K562 (cell line): ENCODE measurements around the gene SH3BGRL2. TPM values are rescaled to one million over a fixed set of nuclear protein-coding genes. Genes with fewer than 3 reads are reported as not detected.

Experiments
- ARHGAP35 ChIP-seq: fragments of 450-650 bp; IDR thresholded peaks from 2 replicates; pipeline ENCODE4 v1.6.1; 2018; ENCODE audit not compliant: partially characterized antibody
- BRCA1 ChIP-seq, 2 experiments: fragments of 450-650 bp in 1 of 2; sonication (generic) in 1 of 2; formaldehyde crosslinking in 1 of 2; IDR thresholded peaks; 2 replicates each; pipeline versions ENCODE4 v1.5.0 to v1.6.1; 2017 to 2020; ENCODE audit warnings: mild to moderate bottlenecking in 1 of 2, missing genetic modification reagents in 1 of 2
- CREB3 ChIP-seq: fragments of 450-650 bp; conservative IDR thresholded peaks from 2 replicates; pipeline ENCODE4 v1.6.1; 2016; ENCODE audit warnings: missing genetic modification characterization, low read depth, mild to moderate bottlenecking, missing compliant biosample characterization, moderate library complexity
- FOXJ3 ChIP-seq: sonication (generic); formaldehyde crosslinking; IDR thresholded peaks from 2 replicates; pipeline ENCODE4 v1.4.0; 2020; ENCODE audit warnings: mild to moderate bottlenecking, missing genetic modification reagents
- HIVEP1 ChIP-seq: fragments of 250-450 bp; sonication (Bioruptor Pico); IDR thresholded peaks from 2 replicates; pipeline ENCODE4 v1.4.0; 2020; ENCODE audit warnings: mild to moderate bottlenecking
- HSF4 ChIP-seq: fragments of 250-450 bp; sonication (Bioruptor Pico); IDR thresholded peaks from 2 replicates; pipeline ENCODE4 v2.1.2; 2022; ENCODE audit warnings: mild to moderate bottlenecking, moderate library complexity, borderline replicate concordance
- MAX ChIP-seq: sonication (generic); formaldehyde crosslinking; IDR thresholded peaks from 2 replicates; pipeline ENCODE4 v1.9.0; 2022; ENCODE audit warnings: mild to moderate bottlenecking, missing genetic modification reagents
- MIER1 ChIP-seq: fragments of 450-650 bp; IDR thresholded peaks from 2 replicates; pipeline ENCODE4 v1.6.1; 2016; ENCODE audit warnings: antibody characterized with exemption, mild to moderate bottlenecking, low read depth
- MLX ChIP-seq, 2 experiments: fragments of 450-650 bp in 1 of 2; sonication (generic) in 1 of 2; formaldehyde crosslinking; conservative IDR thresholded peaks; 2 replicates each; pipeline versions ENCODE4 v1.4.0 to v1.8.1; 2020 to 2022; ENCODE audit warnings: mild to moderate bottlenecking in 1 of 2, missing genetic modification reagents in 1 of 2
- POLR3A ChIP-seq: IDR thresholded peaks from 2 replicates; pipeline ENCODE4 v1.6.1; 2011; ENCODE audit warnings: borderline replicate concordance, mild to moderate bottlenecking, moderate library complexity; ENCODE audit not compliant: insufficient read length, insufficient read depth; ENCODE audit errors: extremely low read depth
- SIRT6 ChIP-seq: IDR thresholded peaks from one replicate; pipeline ENCODE4 v1.6.1; 2012; ENCODE audit warnings: low read depth, mild to moderate bottlenecking, control low read depth, inconsistent platforms, low read length, moderate library complexity
- SMAD1 ChIP-seq: fragments of 150-350 bp; IDR thresholded peaks from 2 replicates; pipeline ENCODE4 v1.6.1; 2014; ENCODE audit warnings: low read length, low read depth; ENCODE audit not compliant: partially characterized antibody
- SMC3 ChIP-seq: conservative IDR thresholded peaks from 2 replicates; pipeline ENCODE4 v1.6.1; 2011; ENCODE audit warnings: low read depth, low read length, improper control_type of control experiment; ENCODE audit not compliant: insufficient read depth
- TFAP4 ChIP-seq: sonication (generic); formaldehyde crosslinking; IDR thresholded peaks from 2 replicates; pipeline ENCODE4 v1.8.0; 2022; ENCODE audit warnings: missing genetic modification reagents, mild to moderate bottlenecking, moderate library complexity, borderline replicate concordance
- TRIM24 ChIP-seq, 2 experiments: fragments of 450-650 bp; IDR thresholded peaks; 2 replicates each; pipeline ENCODE4 v1.6.1; 2016
- TSHZ1 ChIP-seq: fragments of 250-450 bp; sonication (Bioruptor Pico); IDR thresholded peaks from 2 replicates; pipeline ENCODE4 v1.4.0; 2020; ENCODE audit warnings: mild to moderate bottlenecking, moderate library complexity
- XRCC3 ChIP-seq: fragments of 450-650 bp; IDR thresholded peaks from 2 replicates; pipeline ENCODE4 v1.6.1; 2017; ENCODE audit warnings: mild to moderate bottlenecking, moderate library complexity
- ZBTB17 ChIP-seq: fragments of 450-650 bp; formaldehyde crosslinking; IDR thresholded peaks from 2 replicates; pipeline ENCODE4 v1.4.0; 2020; ENCODE audit warnings: mild to moderate bottlenecking
- ZKSCAN8 ChIP-seq: fragments of 200-800 bp; sonication (Bioruptor generic); IDR thresholded peaks from 2 replicates; pipeline ENCODE4 v1.6.1; 2016; ENCODE audit warnings: missing genetic modification characterization, missing compliant biosample characterization
- ZNF3 ChIP-seq: fragments of 250-450 bp; sonication (Bioruptor Pico); IDR thresholded peaks from 2 replicates; pipeline ENCODE4 v1.5.0; 2021; ENCODE audit warnings: mild to moderate bottlenecking, moderate library complexity
- ZNF311 ChIP-seq: fragments of 250-450 bp; sonication (Bioruptor Pico); IDR thresholded peaks from 2 replicates; pipeline ENCODE4 v1.4.0; 2020; ENCODE audit warnings: mild to moderate bottlenecking, moderate library complexity
- ZNF511 ChIP-seq: sonication (generic); formaldehyde crosslinking; IDR thresholded peaks from 2 replicates; pipeline ENCODE4 v1.8.0; 2022; ENCODE audit warnings: mild to moderate bottlenecking, missing genetic modification reagents
- ZNF785 ChIP-seq: fragments of 250-450 bp; sonication (Bioruptor Pico); IDR thresholded peaks from 2 replicates; pipeline ENCODE4 v1.4.0; 2020; ENCODE audit warnings: mild to moderate bottlenecking
- polyA plus RNA-seq, 8 experiments: library from polyadenylated mRNA; depleted of rRNA in 4 of 8; stranded (reverse) in 5 of 8; unstranded in 3 of 8; fragments of >200 nt; fragmentation: Nextera tagmentation in 2 of 8; fragmentation: Illumina TruSeq in 1 of 8; extraction: Ambion mirVana in 2 of 8; extraction: Trizol in 1 of 8; gene quantifications; 2 replicates each; pipeline versions ENCODE4 v1.2.1 to v1.2.3, GENCODE V29; 2011 to 2014; ENCODE audit warnings: inconsistent platforms in 1 of 8, missing spikeins in 1 of 8
- total RNA-seq, 7 experiments: library from RNA; depleted of rRNA in 6 of 7; stranded (reverse); fragments of >200 nt in 6 of 7; fragmentation: Illumina TruSeq in 2 of 7; extraction: Trizol in 2 of 7; gene quantifications; 2 replicates each; pipeline versions ENCODE4 v1.2.1 to v1.2.3, GENCODE V29; 2011 to 2021; ENCODE audit warnings: low replicate concordance in 1 of 7

SH3BGRL2 gene
- total and polyA plus RNA-seq, 9 of the 15 experiments (the other 6 are each of a cell fraction or from before 2014, with no cell fraction given): 4.4 to 12.1 (median 7.3) TPM

GRCh38 chr6:79604583-79605037 is 26.5 kb upstream of the SH3BGRL2 start (continued):
- peak; percentile 25; the same call in 1 of the 2 replicates for TF ChIP-seq MAX (CRISPR knock-in tag)
- TF ChIP-seq ARHGAP35: no peak
- no peak for TF ChIP-seq XRCC3
- no peak for TF ChIP-seq TSHZ1 (CRISPR knock-in tag)
- TF ChIP-seq ZBTB17 (CRISPR knock-in tag): no peak
- TF ChIP-seq HSF4: no peak
- TF ChIP-seq CREB3 (tag): no peak
- TF ChIP-seq SMAD1: no peak
- peak; percentile 81 for TF ChIP-seq TFAP4 (CRISPR knock-in tag)
- no peak for TF ChIP-seq SIRT6
- TF ChIP-seq TRIM24 (IDR thresholded peaks at IDR 0.05): peak; percentile 95 to 96
- no peak for TF ChIP-seq BRCA1 (IDR thresholded peaks at IDR 0.05)
- TF ChIP-seq BRCA1 (CRISPR knock-in tag; IDR thresholded peaks at IDR 0.05): no peak
- TF ChIP-seq ZNF3 (CRISPR knock-in tag): no peak
- TF ChIP-seq ZNF785 (CRISPR knock-in tag): no peak
- no peak for TF ChIP-seq MLX (CRISPR knock-in tag; conservative IDR thresholded peaks at IDR 0.05)
- TF ChIP-seq POLR3A: no peak
- TF ChIP-seq FOXJ3 (CRISPR knock-in tag): no peak
- no peak for TF ChIP-seq MIER1
- no peak for TF ChIP-seq HIVEP1 (CRISPR knock-in tag)
- TF ChIP-seq SMC3: 0 out of 2 replicates have a peak, but pooled peaks have one; percentile 2
- TF ChIP-seq ZKSCAN8 (CRISPR knock-in tag): peak; percentile 44; the same call in 1 of the 2 replicates
- no peak for TF ChIP-seq ZNF311 (CRISPR knock-in tag)
- no peak for TF ChIP-seq ZNF511 (CRISPR knock-in tag)
